GM21786 (cell line): Measurements from ENCODE around the gene DSG4.
"Not testable (repeated sequence)": the region's sequence is repeated elsewhere in the genome, so short reads cannot be mapped to it uniquely, and the experiment has no call there.

Experiments
- ATAC-seq: cut with Tn5 transposase; IDR thresholded peaks from one replicate; pipeline ENCODE4 v1.9.1; 2021; ENCODE audit not compliant: unreplicated experiment

Gene DSG4

GRCh38 chr18:31376477-31376876 is at the start of gene DSG4:
Gene DSG4, plus strand, starts transcription at chr18:31376777. Its CDS starts 135 bp downstream, at chr18:31376912.
- no peak for ATAC-seq

- ATAC-seq: no peak
Measured at GRCh38 chr18:31329787-31330438, 46.7 kb upstream of the DSG4 start.

GRCh38 chr18:31343454-31343853 is 33.1 kb upstream of the DSG4 start:
- no peak for ATAC-seq

- ATAC-seq: not testable (repeated sequence)
Measured at GRCh38 chr18:31353336-31353735, 23.2 kb upstream of the DSG4 start.

- ATAC-seq: no peak
Measured at GRCh38 chr18:31354990-31355389, 21.6 kb upstream of the DSG4 start.

GRCh38 chr18:31356025-31356424 is 20.6 kb upstream of the DSG4 start:
- no peak for ATAC-seq

- ATAC-seq: no peak
Measured at GRCh38 chr18:31364190-31364589, 12.4 kb upstream of the DSG4 start.

- ATAC-seq: no peak
Measured at GRCh38 chr18:31369478-31369877, 7.1 kb upstream of the DSG4 start.

- ATAC-seq: no peak
Measured at GRCh38 chr18:31371989-31372388, 4.6 kb upstream of the DSG4 start.

GRCh38 chr18:31373641-31374040 is 2.9 kb upstream of the DSG4 start:
- no peak for ATAC-seq

- ATAC-seq: no peak
Measured at GRCh38 chr18:31380912-31381311, 4.3 kb downstream of the DSG4 start.

GRCh38 chr18:31382107-31382506 is 5.5 kb downstream of the DSG4 start:
- ATAC-seq: no peak

- no peak for ATAC-seq
Measured at GRCh38 chr18:31386741-31387140, 10.2 kb downstream of the DSG4 start.

GRCh38 chr18:31393286-31393685 is 16.7 kb downstream of the DSG4 start:
- ATAC-seq: no peak

GRCh38 chr18:31396796-31397612 is 20.4 kb downstream of the DSG4 start:
- no peak for ATAC-seq

- no peak for ATAC-seq
Measured at GRCh38 chr18:31398191-31398590, 21.6 kb downstream of the DSG4 start.

- no peak for ATAC-seq
Measured at GRCh38 chr18:31399306-31400032, 22.9 kb downstream of the DSG4 start.

GRCh38 chr18:31401156-31402025 is 24.8 kb downstream of the DSG4 start:
- ATAC-seq: no peak

GRCh38 chr18:31402026-31402373 is 25.4 kb downstream of the DSG4 start:
- ATAC-seq: no peak

- ATAC-seq: no peak
Measured at GRCh38 chr18:31403409-31403808, 26.8 kb downstream of the DSG4 start.

GRCh38 chr18:31407649-31408048 is 31.1 kb downstream of the DSG4 start:
- no peak for ATAC-seq
